Neuronal stem cell (in vitro differentiated cells): ENCODE data around the gene KCNC2.

Experiments
- DNase-seq: peaks from one replicate; pipeline ENCODE4 v3.0.0-alpha.2; 2013; ENCODE audit warnings: low spot score
- H2AFZ ChIP-seq: one replicate; pipeline ENCODE4 v1.6.1; 2013; ENCODE audit warnings: mild to moderate bottlenecking, low read length, inconsistent platforms
- H2AK5ac ChIP-seq: 2 replicates; pipeline ENCODE4 v1.6.1; 2013; ENCODE audit warnings: low read depth, mild to moderate bottlenecking, inconsistent platforms, low read length, moderate library complexity, mixed read lengths
- H2BK120ac ChIP-seq: 2 replicates; pipeline ENCODE4 v1.6.1; 2013; ENCODE audit warnings: low read depth, mild to moderate bottlenecking, inconsistent platforms, low read length, moderate library complexity, mixed read lengths
- H2BK12ac ChIP-seq: one replicate; pipeline ENCODE4 v1.6.1; 2013; ENCODE audit warnings: low read length, inconsistent platforms
- H2BK15ac ChIP-seq: 2 replicates; pipeline ENCODE4 v1.6.1; 2013; ENCODE audit warnings: mild to moderate bottlenecking, low read length, inconsistent platforms, mixed read lengths
- H2BK5ac ChIP-seq: one replicate; pipeline ENCODE4 v1.6.1; 2013; ENCODE audit warnings: inconsistent platforms, mild to moderate bottlenecking, low read length, moderate library complexity
- H3K14ac ChIP-seq: one replicate; pipeline ENCODE4 v1.6.1; 2013; ENCODE audit warnings: low read length, inconsistent platforms
- H3K18ac ChIP-seq: 2 replicates; pipeline ENCODE4 v1.6.1; 2013; ENCODE audit warnings: low read length, inconsistent platforms
- H3K23ac ChIP-seq: 2 replicates; pipeline ENCODE4 v1.6.1; 2013; ENCODE audit warnings: low read depth, mild to moderate bottlenecking, mixed read lengths, low read length, inconsistent platforms; ENCODE audit not compliant: poor library complexity
- H3K27ac ChIP-seq: replicated peaks from 3 replicates; pipeline ENCODE4 v1.5.1; 2013; ENCODE audit warnings: low read length, inconsistent platforms
- H3K27me3 ChIP-seq, 3 experiments: 2 replicates each; pipeline ENCODE4 v1.6.1; 2013; ENCODE audit warnings: low read length in 3 of 3, mild to moderate bottlenecking in 2 of 3, inconsistent platforms in 1 of 3, low read depth in 1 of 3, mixed read lengths in 1 of 3, moderate library complexity in 1 of 3; ENCODE audit not compliant: control insufficient read depth in 3 of 3, insufficient read depth in 3 of 3
- H3K36me3 ChIP-seq, 2 donors: replicated peaks in 1 of 2; 2 replicates each; pipeline ENCODE4 v1.6.1; 2013; ENCODE audit warnings: low read length in 2 of 2; ENCODE audit not compliant: control insufficient read depth in 2 of 2, insufficient read depth in 2 of 2
- H3K4ac ChIP-seq: 2 replicates; pipeline ENCODE4 v1.6.1; 2013; ENCODE audit warnings: inconsistent platforms, mild to moderate bottlenecking, low read length, moderate library complexity
- H3K4me1 ChIP-seq, 2 donors: 1 replicate in 1 of 2; 2 replicates in 1 of 2; pipeline ENCODE4 v1.6.1; 2013; ENCODE audit warnings: low read length in 2 of 2, low read depth in 1 of 2; ENCODE audit not compliant: control insufficient read depth in 2 of 2, insufficient read depth in 1 of 2
- H3K4me2 ChIP-seq: one replicate; pipeline ENCODE4 v1.6.1; 2013; ENCODE audit warnings: mild to moderate bottlenecking, low read length, inconsistent platforms; ENCODE audit not compliant: insufficient read depth, poor library complexity, severe bottlenecking
- H3K4me3 ChIP-seq, 2 donors: 2 replicates each; pipeline ENCODE4 v1.5.1; 2013; ENCODE audit warnings: low read length in 2 of 2, mild to moderate bottlenecking in 2 of 2, inconsistent platforms in 1 of 2, moderate library complexity in 1 of 2
- H3K79me1 ChIP-seq: one replicate; pipeline ENCODE4 v1.6.1; 2013; ENCODE audit warnings: low read depth, mild to moderate bottlenecking, inconsistent platforms, low read length, moderate library complexity
- H3K9ac ChIP-seq: one replicate; pipeline ENCODE4 v1.6.1; 2013; ENCODE audit warnings: mild to moderate bottlenecking, low read depth, low read length, inconsistent platforms; ENCODE audit not compliant: poor library complexity
- H3K9me3 ChIP-seq, 2 donors: replicated peaks in 1 of 2; 2 replicates each; pipeline versions ENCODE3 to v1.6.1; 2013; ENCODE audit warnings: low read length in 2 of 2, mild to moderate bottlenecking in 2 of 2, inconsistent platforms in 1 of 2, low read depth in 1 of 2, mixed read lengths in 1 of 2, moderate library complexity in 1 of 2; ENCODE audit not compliant: control insufficient read depth in 2 of 2, insufficient read depth in 1 of 2
- H4K8ac ChIP-seq: one replicate; pipeline ENCODE4 v1.6.1; 2013; ENCODE audit warnings: low read depth, mild to moderate bottlenecking, inconsistent platforms, low read length, moderate library complexity
- H4K91ac ChIP-seq: one replicate; pipeline ENCODE4 v1.6.1; 2013; ENCODE audit warnings: low read length, low read depth, mild to moderate bottlenecking, inconsistent platforms; ENCODE audit not compliant: poor library complexity
- WGBS, 2 donors: extraction: QIAGEN DNeasy Blood & Tissue Kit; methylation state at CpG; one replicate each; pipeline ENCODE4 v1.1.7; 2013; ENCODE audit warnings: missing lambda C conversion rate in 2 of 2, mixed read lengths in 1 of 2; ENCODE audit not compliant: insufficient read length in 2 of 2, insufficient replicate concordance in 1 of 2; ENCODE audit errors: extremely low coverage in 2 of 2; 5-methylcytosine and 5-hydroxymethylcytosine counted together

Gene KCNC2

GRCh38 chr12:75011120-75011519 is 198.5 kb downstream of the KCNC2 start:
- H3K4me3 ChIP-seq: no peak overlapping the region
- WGBS, 2 donors: no CpG with 5 or more reads among the region's 4 CpGs
- H2BK12ac ChIP-seq: no peak overlapping the region
- H3K14ac ChIP-seq: no peak overlapping the region
- H2AFZ ChIP-seq: no peak overlapping the region
- no peak overlapping the region for H3K23ac ChIP-seq
- H2BK120ac ChIP-seq: no peak overlapping the region
- no peak overlapping the region for H3K18ac ChIP-seq
- H3K4me2 ChIP-seq: no peak overlapping the region
- H4K8ac ChIP-seq: no peak overlapping the region
- no peak for DNase-seq
- H2BK15ac ChIP-seq: no peak overlapping the region
- H4K91ac ChIP-seq: no peak overlapping the region
- no peaks in the 10 kb centered on the region for H3K9me3 ChIP-seq
- H3K27ac ChIP-seq: no peak overlapping the region
- no peak overlapping the region for H3K9ac ChIP-seq
- no peaks in the 10 kb centered on the region for H3K4me1 ChIP-seq
- no peaks in the 10 kb centered on the region for H3K79me1 ChIP-seq
- no peak overlapping the region for H2BK5ac ChIP-seq
- no peak overlapping the region for H2AK5ac ChIP-seq
- no peaks in the 10 kb centered on the region for H3K27me3 ChIP-seq
- no peak overlapping the region for H3K4ac ChIP-seq
- no peaks in the 10 kb centered on the region for H3K36me3 ChIP-seq

GRCh38 chr12:75007133-75007532 is 202.5 kb downstream of the KCNC2 start:
- no peak overlapping the region for H3K4me2 ChIP-seq

GRCh38 chr12:75000120-75000519 is 209.5 kb downstream of the KCNC2 start:
- H3K4ac ChIP-seq: no peak overlapping the region
- H3K4me2 ChIP-seq: no peak overlapping the region
- no peak overlapping the region for H3K23ac ChIP-seq
- no peak for DNase-seq
- no peak overlapping the region for H3K4me3 ChIP-seq
- no peak overlapping the region for H2BK5ac ChIP-seq
- no peak overlapping the region for H2BK15ac ChIP-seq
- H3K4me1 ChIP-seq: no peaks in the 10 kb centered on the region
- H2BK120ac ChIP-seq: no peak overlapping the region
- H3K79me1 ChIP-seq: no peaks in the 10 kb centered on the region
- H3K18ac ChIP-seq: no peak overlapping the region
- no peaks in the 10 kb centered on the region for H3K36me3 ChIP-seq
- H3K9ac ChIP-seq: no peak overlapping the region
- no CpG with 5 or more reads among the region's 2 CpGs for WGBS, 2 donors
- H3K27me3 ChIP-seq: no peaks in the 10 kb centered on the region
- no peak overlapping the region for H2BK12ac ChIP-seq
- no peak overlapping the region for H4K8ac ChIP-seq
- no peaks in the 10 kb centered on the region for H3K9me3 ChIP-seq
- H3K27ac ChIP-seq: no peak overlapping the region
- H2AK5ac ChIP-seq: no peak overlapping the region
- no peak overlapping the region for H3K14ac ChIP-seq
- no peak overlapping the region for H2AFZ ChIP-seq
- no peak overlapping the region for H4K91ac ChIP-seq

More at GRCh38 chr12:75007133-75007532, 202.5 kb downstream of the KCNC2 start:
- Histone ChIP-seq H4K8ac (no peak overlapping the region), H3K23ac (no peak overlapping the region), H3K9me3 (no peaks in the 10 kb centered on the region), H3K4me1 (no peaks in the 10 kb centered on the region), H2BK12ac (no peak overlapping the region), H3K14ac (no peak overlapping the region), H3K27ac (no peak overlapping the region), H2BK120ac (no peak overlapping the region), H3K4me3 (no peak overlapping the region), H3K27me3 (no peaks in the 10 kb centered on the region), H2BK15ac (no peak overlapping the region), H2BK5ac (no peak overlapping the region), H3K79me1 (no peaks in the 10 kb centered on the region), H3K9ac (no peak overlapping the region), H3K36me3 (no peaks in the 10 kb centered on the region), H4K91ac (no peak overlapping the region), H2AFZ (no peak overlapping the region), H3K18ac (no peak overlapping the region), H2AK5ac (no peak overlapping the region), H3K4ac (no peak overlapping the region)
- no CpG with 5 or more reads among the region's 2 CpGs for WGBS, 2 donors
- no peak for DNase-seq

GRCh38 chr12:74999474-74999873 is 210.2 kb downstream of the KCNC2 start:
- no peaks in the 10 kb centered on the region for H3K9me3 ChIP-seq
- H2BK15ac ChIP-seq: no peak overlapping the region
- H3K27me3 ChIP-seq: no peaks in the 10 kb centered on the region
- H4K91ac ChIP-seq: no peak overlapping the region
- no peak overlapping the region for H3K4me2 ChIP-seq
- no peak overlapping the region for H3K4me3 ChIP-seq
- H3K18ac ChIP-seq: no peak overlapping the region
- H3K27ac ChIP-seq: no peak overlapping the region
- no peak overlapping the region for H3K9ac ChIP-seq
- no peak overlapping the region for H2AFZ ChIP-seq
- no peak overlapping the region for H3K4ac ChIP-seq
- no peak overlapping the region for H2AK5ac ChIP-seq
- H4K8ac ChIP-seq: no peak overlapping the region
- no peaks in the 10 kb centered on the region for H3K36me3 ChIP-seq
- no peak overlapping the region for H3K23ac ChIP-seq
- no peak overlapping the region for H2BK12ac ChIP-seq
- H2BK5ac ChIP-seq: no peak overlapping the region
- no peaks in the 10 kb centered on the region for H3K79me1 ChIP-seq
- H3K14ac ChIP-seq: no peak overlapping the region
- peaks cover 0 to under 1% of the 10 kb centered on the region in 2 donors for H3K4me1 ChIP-seq
- DNase-seq: no peak
- H2BK120ac ChIP-seq: no peak overlapping the region
- WGBS, 2 donors: no CpG with 5 or more reads among the region's 3 CpGs
